ENCODE data around the gene ASIC4.

Gene ASIC4

GRCh38 chr2:219514196-219514761 lies at the start of gene ASIC4:
Gene ASIC4, plus strand, starts transcription at chr2:219514482. Its CDS starts 243 bp downstream, at chr2:219514725.
- no peak for FAIRE-seq

DNA sequence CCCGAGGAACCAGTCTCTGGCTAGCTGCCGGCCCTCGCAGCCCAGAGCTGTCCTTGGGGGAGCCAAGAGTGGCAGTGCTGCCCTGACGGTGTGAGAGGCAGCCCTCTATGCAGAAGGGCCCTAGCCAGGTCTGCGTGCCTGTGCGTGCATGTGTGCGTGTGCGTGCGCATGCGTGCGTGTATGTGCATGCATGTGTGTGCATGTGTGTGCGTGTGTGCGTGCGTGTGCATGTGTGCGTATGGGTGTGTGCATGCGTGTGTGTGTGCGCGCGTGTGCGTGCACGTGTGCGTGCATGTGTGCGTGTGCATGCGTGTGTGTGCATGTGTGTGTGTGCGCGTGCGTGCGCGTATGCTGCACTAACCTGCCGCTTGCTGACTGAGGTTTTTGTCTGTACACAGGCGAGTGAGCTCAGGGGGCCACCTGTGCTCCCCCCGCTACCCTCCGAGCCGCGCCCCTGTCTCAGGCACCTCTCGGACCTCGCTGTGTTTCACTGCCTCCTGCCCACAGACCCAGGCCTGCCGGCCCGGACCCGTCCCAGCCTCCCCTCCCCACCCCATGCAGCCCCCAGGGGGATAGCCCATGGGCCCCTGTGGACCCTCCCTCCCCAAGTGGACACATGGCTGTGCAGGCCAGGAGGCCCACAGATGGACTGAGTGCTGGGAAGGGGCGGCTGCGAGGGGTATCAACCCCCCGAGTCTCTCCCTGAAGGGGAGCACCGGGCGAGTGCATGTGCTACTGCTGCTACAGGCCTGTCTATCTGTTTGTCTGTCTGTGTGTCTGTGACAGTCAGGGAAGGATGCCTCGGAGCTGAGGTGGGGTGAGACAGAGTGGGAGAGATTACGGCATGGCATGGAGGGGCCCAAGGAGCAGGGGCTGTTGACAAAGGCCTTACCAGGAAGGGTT lies 48.4 kb upstream of the ASIC4 start:
- no peak for FAIRE-seq

GRCh38 chr2:219466816-219467735 lies 47.2 kb upstream of the ASIC4 start:
- no peak for FAIRE-seq

DNA sequence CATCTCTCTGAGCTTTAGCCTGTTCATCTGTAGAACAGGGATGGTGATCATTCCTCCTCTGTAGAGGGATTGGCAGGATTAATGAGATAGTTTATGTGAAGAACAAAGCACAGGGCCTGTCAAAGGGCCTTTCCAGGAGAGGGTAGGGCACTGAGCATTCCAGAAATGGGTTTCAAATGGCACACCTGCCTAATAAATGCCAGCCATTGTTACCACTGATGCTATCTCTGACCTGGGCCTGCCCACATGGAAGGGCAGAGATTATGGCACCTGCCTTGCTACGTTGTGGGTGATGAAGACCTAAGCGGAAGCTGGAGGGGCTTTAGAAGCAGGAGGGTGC lies 46.6 kb upstream of the ASIC4 start:
- FAIRE-seq, result no peak

- FAIRE-seq, result no peak
Measured at GRCh38 chr2:219468410-219469185, 45.7 kb upstream of the ASIC4 start.

- FAIRE-seq, result no peak
Measured at GRCh38 chr2:219469186-219469724, 45.0 kb upstream of the ASIC4 start.

DNA sequence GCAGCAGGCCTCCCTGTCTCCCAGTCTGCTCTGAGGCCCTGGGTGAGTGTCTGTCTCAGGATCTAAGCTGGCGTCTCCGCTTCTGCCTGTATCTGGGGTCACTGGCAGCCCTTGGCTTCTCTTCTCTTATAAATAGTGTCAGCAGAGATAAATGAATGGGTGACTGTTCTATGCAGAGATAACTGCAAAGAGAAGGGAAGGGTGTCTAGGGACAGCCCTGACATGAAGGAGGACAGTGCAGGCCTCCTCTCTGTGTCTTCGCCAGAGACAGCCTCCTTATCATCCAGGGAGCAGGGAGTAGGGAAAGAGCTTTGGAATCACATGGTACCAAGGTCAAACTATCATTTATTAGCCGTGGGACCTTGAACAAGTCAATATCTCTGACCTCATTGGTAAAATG lies 43.9 kb upstream of the ASIC4 start:
- FAIRE-seq, result no peak

DNA sequence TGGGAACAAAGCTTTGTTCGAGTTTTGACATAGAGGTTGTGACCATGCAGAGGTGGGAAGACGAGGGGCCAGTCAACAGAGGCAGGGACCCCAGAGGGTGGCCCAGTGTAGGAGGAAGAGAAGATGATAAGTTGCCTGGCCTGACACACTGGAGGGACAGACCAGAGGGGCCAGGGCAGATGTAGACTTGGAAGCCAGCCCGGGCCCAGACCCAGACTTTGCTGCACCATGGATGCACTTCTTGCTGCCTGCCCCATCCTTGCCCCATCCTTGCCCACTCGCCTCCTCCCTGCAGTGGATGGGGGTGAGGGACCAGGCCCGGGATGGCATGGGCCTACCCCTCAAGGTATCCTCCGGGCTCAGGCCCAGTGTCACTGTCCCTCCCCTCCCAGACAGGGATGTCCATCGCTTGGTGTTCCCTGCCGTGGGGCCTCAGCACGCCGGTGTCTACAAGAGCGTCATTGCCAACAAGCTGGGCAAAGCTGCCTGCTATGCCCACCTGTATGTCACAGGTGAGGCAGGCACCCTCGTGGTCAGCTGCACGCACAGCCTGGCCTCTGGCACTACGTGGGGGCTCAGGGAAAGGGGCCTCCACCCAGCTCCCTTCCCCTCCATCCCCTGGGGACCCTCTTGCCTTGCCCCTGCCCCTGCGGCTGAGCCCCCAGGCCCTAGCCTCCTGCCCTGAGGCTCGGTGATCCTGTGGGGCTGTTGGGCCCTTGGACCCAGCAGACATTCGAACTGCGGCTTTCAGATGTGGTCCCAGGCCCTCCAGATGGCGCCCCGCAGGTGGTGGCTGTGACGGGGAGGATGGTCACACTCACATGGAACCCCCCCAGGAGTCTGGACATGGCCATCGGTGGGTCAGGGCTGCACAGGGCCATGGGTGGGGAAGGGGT lies 42.6 kb upstream of the ASIC4 start:
- FAIRE-seq, result no peak

DNA sequence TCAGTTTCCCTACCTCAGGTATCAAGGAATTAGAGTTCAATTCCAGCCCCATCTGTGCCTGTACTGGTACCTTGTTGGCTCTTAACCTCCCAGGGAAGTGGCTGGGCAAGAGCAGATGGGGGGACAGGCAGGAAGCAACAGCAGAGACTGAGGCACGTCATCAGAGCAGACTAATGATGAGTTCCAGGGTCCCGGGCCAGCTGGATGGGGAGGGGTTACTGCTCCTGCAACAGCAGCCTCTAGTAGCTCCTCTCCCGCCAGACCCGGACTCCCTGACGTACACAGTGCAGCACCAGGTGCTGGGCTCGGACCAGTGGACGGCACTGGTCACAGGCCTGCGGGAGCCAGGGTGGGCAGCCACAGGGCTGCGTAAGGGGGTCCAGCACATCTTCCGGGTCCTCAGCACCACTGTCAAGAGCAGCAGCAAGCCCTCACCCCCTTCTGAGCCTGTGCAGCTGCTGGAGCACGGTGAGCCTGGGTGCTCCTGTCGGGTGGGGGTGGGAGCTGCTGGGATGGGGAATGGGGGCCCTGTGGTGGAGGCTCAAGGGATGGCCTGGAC lies 41.6 kb upstream of the ASIC4 start:
- FAIRE-seq, result no peak

DNA sequence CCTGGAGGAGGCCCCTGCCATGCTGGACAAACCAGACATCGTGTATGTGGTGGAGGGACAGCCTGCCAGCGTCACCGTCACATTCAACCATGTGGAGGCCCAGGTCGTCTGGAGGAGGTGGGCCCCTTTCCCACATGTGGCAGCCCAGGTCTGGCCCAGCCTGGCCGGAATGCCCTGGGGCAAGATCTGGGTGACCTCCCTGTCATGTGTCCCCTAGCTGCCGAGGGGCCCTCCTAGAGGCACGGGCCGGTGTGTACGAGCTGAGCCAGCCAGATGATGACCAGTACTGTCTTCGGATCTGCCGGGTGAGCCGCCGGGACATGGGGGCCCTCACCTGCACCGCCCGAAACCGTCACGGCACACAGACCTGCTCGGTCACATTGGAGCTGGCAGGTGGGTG lies 40.8 kb upstream of the ASIC4 start:
- FAIRE-seq, result no peak

DNA sequence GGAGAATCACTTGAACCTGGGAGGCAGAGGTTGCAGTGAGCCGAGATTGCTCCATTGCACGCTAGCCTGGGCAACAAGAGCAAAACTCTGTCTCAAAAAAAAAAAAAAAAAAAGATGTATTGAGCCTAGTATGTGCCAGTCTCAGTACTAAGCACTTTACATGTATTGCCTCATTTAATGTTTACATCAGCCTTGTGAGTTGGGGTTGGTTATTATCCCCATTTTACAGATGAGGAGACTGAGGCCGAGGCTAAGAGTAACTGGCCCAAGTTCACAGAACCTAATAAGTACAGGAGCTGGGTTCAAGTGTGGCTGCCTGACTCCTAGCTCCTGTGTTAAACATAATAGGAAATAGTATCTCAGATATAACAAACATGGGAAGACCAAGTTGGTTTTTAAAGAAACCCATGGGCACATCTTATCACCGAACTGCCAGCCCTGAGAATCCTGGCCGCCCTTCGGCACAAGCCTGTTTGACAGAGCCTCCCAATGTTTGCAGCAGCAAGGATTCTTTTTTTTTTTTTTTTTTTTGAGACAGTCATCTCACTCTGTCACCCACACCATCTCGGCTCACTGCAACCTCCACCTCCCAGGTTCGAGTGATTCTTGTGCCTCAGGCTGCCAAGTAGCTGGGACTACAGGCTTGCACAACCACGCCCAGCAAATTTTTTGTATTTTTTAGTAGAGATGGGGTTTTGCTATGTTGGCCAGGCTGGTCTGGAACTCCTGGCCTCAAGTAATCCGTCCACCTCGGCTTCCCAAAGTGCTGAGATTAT lies 39.8 kb upstream of the ASIC4 start:
- no peak for FAIRE-seq

DNA sequence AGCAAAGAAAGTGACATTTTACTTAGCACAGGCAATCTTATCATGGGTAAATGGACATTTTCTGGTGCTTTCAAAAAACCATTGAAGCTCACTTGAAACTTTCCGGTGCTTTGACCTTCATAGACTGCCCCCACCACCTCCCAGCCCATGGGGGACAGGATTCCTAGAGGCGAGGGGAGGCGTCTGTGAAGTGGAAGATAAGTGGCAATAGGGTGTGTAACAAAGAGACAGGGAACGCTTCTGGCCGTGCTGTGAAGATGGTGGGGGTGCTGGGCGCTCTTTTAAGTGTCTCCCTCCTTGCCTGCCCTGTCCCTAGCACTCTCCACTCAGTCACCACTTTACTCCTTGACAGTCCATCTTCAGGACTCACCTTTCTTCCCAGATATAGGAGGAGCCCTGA lies 39.0 kb upstream of the ASIC4 start:
- no peak for FAIRE-seq

DNA sequence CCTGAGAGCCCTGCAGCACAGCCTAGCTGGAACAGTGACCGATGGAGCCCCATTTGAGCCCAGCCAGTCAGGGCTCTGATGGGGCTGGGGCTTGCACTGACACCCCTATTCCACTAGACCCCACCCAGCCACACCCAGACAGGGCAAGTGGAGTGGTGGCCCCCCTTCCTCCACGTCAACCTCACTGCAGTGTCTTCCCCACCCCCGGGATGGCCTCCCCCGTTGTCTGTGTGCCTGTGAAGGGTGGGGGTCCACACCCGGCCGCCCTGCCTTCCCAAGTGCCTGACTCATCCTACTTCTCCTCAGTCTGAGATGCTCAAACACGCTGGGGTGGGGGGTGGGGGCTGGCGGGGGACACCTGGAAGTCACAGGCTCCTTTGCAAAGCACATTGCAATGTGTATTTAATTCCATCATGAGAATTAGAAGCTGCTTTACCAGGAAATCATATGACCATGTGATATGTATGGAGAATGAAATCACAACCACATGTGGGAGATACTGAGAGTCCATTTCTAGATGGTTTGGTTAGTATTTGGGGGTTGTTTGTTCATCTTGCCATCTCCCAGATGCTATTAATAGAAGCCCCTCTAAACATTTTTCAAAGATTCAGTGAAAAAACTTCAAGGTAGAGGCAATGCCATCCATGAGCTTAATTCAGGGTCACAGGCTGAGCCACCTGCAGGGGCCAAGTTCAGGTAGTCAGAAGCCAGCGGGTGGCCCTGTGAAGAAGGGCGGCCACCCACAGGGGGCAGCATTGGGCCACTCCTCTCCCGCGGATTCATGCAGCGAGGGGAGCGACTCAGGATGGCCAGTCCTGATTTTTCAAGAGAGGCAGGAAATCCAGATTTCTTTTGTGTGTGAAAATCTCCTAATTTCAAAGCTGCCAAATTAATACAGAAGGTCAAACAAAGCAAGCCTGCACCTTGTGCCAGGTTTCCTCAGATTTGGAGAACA lies 38.3 kb upstream of the ASIC4 start:
- no peak for FAIRE-seq

DNA sequence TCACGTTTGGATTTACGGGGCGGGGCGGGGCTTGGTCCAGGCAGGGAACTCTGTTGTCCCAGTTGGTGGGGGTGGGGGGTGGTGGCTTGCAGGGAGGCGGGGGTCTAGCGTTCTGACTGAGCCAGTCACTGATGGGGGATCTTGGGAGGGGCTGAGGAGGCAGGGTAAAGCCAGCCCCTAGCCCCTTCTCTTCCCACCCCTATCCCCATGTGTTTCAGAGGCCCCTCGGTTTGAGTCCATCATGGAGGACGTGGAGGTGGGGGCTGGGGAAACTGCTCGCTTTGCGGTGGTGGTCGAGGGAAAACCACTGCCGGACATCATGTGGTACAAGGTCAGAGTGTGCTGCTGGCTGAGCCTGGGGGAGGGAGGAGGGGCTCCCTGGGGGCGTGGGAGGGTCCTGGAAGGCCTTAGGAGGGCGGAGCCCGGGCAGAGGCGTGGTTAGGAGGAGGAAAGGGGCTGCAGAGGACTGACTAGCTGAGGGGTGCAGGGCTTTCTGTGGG lies 37.6 kb upstream of the ASIC4 start:
- no peak for FAIRE-seq

GRCh38 chr2:219477179-219477578 lies 37.1 kb upstream of the ASIC4 start:
- no peak for FAIRE-seq

GRCh38 chr2:219477815-219478214 lies 36.5 kb upstream of the ASIC4 start:
- FAIRE-seq, result no peak

DNA sequence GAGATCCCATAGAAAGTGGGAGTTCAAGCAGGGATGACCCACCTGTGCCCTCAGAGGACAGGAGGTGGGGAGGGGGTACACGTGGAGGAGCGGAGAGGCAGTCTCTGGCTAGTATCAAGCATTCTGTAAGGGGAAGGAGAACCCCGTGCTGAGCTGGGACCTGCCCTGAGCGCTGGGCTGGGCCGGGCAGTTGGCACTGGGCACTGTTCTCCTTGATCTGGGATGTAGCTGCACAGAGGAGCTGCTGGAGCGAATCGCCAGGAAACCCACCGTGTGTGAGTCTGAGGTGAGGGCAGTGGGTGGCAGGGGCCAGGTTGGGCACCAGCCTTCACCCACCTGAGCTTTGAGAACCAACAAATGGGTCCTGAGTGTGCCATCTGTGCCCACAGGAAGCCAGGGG lies 35.4 kb upstream of the ASIC4 start:
- FAIRE-seq, result no peak

DNA sequence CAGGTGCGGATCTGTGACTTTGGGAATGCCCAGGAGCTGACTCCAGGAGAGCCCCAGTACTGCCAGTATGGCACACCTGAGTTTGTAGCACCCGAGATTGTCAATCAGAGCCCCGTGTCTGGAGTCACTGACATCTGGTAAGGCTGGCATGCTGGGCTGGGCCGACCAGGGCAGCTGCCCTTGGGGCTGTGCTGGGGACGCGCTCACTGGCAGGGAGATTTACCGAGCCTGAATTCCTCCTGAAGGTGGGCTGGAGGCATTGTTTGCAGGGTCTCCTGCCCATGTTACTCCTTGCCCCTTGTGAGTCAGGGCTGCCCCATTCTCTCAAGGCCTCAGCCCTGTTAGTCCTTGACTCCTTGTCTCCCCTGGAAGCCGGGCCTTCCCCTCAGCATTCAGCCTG lies 34.3 kb upstream of the ASIC4 start:
- FAIRE-seq, result no peak
